HL-60 (cell line): ENCODE data around the gene KRT78.

Experiments
- DNase-seq, 2 experiments: peaks; one replicate each; pipeline ENCODE4 v3.0.0-alpha.2; 2010 to 2020; ENCODE audit warnings: low read depth in 1 of 2, low spot score in 1 of 2
- H3K27ac ChIP-seq: fragments of 250-450 bp; sonication (Bioruptor Pico); replicated peaks from 2 replicates; pipeline ENCODE4 v1.5.1; 2020; ENCODE audit warnings: mild to moderate bottlenecking, moderate library complexity
- H3K27me3 ChIP-seq: fragments of 250-450 bp; sonication (Bioruptor Pico); 2 replicates; pipeline ENCODE4 v1.5.1; 2021; ENCODE audit warnings: mild to moderate bottlenecking, moderate library complexity; ENCODE audit not compliant: insufficient read depth, poor library complexity, severe bottlenecking
- H3K4me3 ChIP-seq: replicated peaks from 2 replicates; pipeline ENCODE4 v1.5.1; 2011; ENCODE audit warnings: mild to moderate bottlenecking, control low read depth, low read length; ENCODE audit not compliant: insufficient read depth
- CTCF ChIP-seq: IDR thresholded peaks from one replicate; pipeline ENCODE4 v1.5.1; 2011; ENCODE audit warnings: low read length, control low read depth, inconsistent platforms; ENCODE audit not compliant: insufficient read depth
- GABPA ChIP-seq: IDR thresholded peaks from 2 replicates; pipeline ENCODE4 v1.6.1; 2012; ENCODE audit warnings: low read depth
- POLR2AphosphoS5 ChIP-seq: IDR thresholded peaks from 2 replicates; pipeline ENCODE4 v1.6.1; 2012; ENCODE audit warnings: low read depth
- SPI1 ChIP-seq: IDR thresholded peaks from 2 replicates; pipeline ENCODE4 v1.6.1; 2012; ENCODE audit warnings: low read depth, mild to moderate bottlenecking, borderline replicate concordance
- TF ChIP-seq, protein P1 (sequence below): IDR thresholded peaks from 2 replicates; pipeline ENCODE4 v1.6.1; 2012; ENCODE audit warnings: low read depth; ENCODE audit not compliant: insufficient replicate concordance

The KRT78 gene

GRCh38 chr12:52813885-52814709, 34.7 kb downstream of the KRT78 start, which contains the start of gene KRT4:
KRT4 (minus strand) TSS chr12:52814116; CDS start chr12:52814058, 58 bp downstream.
- Histone ChIP-seq H3K4me3 (no peak within 1 kb of the TSS), H3K27ac (no peak within 1 kb of the TSS), H3K27me3 (no peaks in the 10 kb centered on the region)
- TF ChIP-seq, protein P1, sequence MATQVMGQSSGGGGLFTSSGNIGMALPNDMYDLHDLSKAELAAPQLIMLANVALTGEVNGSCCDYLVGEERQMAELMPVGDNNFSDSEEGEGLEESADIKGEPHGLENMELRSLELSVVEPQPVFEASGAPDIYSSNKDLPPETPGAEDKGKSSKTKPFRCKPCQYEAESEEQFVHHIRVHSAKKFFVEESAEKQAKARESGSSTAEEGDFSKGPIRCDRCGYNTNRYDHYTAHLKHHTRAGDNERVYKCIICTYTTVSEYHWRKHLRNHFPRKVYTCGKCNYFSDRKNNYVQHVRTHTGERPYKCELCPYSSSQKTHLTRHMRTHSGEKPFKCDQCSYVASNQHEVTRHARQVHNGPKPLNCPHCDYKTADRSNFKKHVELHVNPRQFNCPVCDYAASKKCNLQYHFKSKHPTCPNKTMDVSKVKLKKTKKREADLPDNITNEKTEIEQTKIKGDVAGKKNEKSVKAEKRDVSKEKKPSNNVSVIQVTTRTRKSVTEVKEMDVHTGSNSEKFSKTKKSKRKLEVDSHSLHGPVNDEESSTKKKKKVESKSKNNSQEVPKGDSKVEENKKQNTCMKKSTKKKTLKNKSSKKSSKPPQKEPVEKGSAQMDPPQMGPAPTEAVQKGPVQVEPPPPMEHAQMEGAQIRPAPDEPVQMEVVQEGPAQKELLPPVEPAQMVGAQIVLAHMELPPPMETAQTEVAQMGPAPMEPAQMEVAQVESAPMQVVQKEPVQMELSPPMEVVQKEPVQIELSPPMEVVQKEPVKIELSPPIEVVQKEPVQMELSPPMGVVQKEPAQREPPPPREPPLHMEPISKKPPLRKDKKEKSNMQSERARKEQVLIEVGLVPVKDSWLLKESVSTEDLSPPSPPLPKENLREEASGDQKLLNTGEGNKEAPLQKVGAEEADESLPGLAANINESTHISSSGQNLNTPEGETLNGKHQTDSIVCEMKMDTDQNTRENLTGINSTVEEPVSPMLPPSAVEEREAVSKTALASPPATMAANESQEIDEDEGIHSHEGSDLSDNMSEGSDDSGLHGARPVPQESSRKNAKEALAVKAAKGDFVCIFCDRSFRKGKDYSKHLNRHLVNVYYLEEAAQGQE = no peak
- no peak for TF ChIP-seq CTCF
- TF ChIP-seq GABPA = no peak
- TF ChIP-seq POLR2AphosphoS5 = no peak
- no peak for TF ChIP-seq SPI1
- no peak for DNase-seq

DNA sequence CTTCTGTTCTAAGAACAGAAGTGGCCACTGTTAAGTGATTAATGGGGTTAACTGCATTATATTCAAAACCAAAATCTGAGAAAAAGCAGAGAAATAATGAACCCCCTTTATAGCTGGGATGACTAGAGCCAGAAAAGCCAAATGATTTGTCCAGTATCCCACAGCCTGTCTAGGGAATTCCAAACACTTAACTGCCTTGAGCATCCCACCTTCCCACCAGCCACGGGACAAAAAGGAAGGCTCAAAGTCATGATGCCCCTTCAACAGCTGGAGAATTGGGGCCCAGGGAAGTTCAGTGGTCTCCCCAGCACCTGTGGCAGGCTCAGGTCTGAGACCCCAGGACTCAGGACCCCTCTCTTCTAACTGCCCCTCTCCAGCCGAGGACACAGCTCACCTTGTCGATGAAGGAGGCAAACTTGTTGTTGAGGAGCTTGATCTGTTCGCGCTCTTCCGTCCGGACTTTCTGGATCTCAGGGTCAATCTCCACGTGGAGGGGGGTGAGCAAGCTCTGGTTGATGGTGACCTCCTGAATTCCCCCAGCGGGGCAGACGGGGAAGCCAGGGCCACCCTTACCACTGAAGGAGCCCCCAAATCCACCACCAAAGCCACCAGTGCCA, 35.5 kb downstream of the KRT78 start:
- no peak for DNase-seq
- no peak for TF ChIP-seq SPI1
- no peaks in the 10 kb centered on the region for H3K27me3 ChIP-seq
- no peak overlapping the region for H3K4me3 ChIP-seq
- H3K27ac ChIP-seq = no peak overlapping the region

DNA sequence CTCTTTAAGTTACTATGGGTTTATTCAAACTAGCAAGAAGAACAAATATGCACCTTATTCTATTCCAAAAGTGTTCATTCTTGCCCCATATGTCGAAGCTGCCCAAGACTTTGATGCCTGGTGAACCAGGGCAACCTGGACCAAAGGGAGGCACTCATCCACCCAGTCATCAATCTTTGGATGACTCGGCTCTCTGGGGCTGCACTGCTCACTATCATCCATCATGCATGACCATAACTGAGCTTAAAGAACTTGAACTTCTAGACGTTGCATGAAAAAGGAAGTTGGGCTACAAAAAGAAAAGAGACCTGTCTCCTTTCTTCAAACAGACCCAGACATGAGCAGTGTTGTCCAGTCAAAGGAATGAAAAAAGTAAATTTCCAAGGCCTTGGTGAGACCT, 36.0 kb downstream of the KRT78 start:
- TF ChIP-seq, protein P1 = no peak
- TF ChIP-seq SPI1 (no peak), POLR2AphosphoS5 (no peak), CTCF (no peak), GABPA (no peak)
- no peak overlapping the region for H3K4me3 ChIP-seq
- no peak overlapping the region for H3K27ac ChIP-seq
- no peak for DNase-seq
- H3K27me3 ChIP-seq = no peaks in the 10 kb centered on the region

GRCh38 chr12:52812073-52812400, 36.8 kb downstream of the KRT78 start:
- Histone ChIP-seq H3K27ac (no peak overlapping the region), H3K27me3 (no peaks in the 10 kb centered on the region), H3K4me3 (no peak overlapping the region)
- no peak for TF ChIP-seq CTCF
- no peak for TF ChIP-seq POLR2AphosphoS5
- TF ChIP-seq SPI1 = no peak
- TF ChIP-seq, protein P1 = no peak
- no peak for TF ChIP-seq GABPA
- DNase-seq = no peak
